Activated CD8-positive, alpha-beta memory T cell treated with anti-CD3 and anti-CD28 coated beads, Interleukin-2, amount 10 ng/mL, durations not matched to agents 7 days and 5 days (primary cell): ENCODE results near the gene GUCA2B. TPM values are rescaled to one million over a fixed set of nuclear protein-coding genes. Genes with fewer than 3 reads are reported as not detected.

Experiments used
- ATAC-seq: fragments of 150-1000 bp; cut with Tn5 transposase; one replicate; pipeline ENCODE4 v1.10.0; 2021; ENCODE audit warnings: moderate library complexity
- CTCF ChIA-PET: fragments of 350-600 bp; sonication (Branson Sonifier 250); formaldehyde crosslinking; loops from one replicate; lab custom pipeline; 2021; ENCODE audit warnings: antibody characterized with exemption; lab: Charles Lee
- DNase-seq: peaks from one replicate; pipeline ENCODE4 v3.0.0-alpha.2; 2020
- H3K27ac Mint-ChIP-seq: one replicate; pipeline ENCODE4 v1.8.0; 2021; ENCODE audit warnings: mild to moderate bottlenecking, mixed read lengths
- H3K27me3 Mint-ChIP-seq: one replicate; pipeline ENCODE4 v1.8.0; 2021; ENCODE audit warnings: mixed read lengths
- H3K36me3 Mint-ChIP-seq: one replicate; pipeline ENCODE4 v1.8.0; 2021; ENCODE audit warnings: mild to moderate bottlenecking, mixed read lengths
- H3K4me1 Mint-ChIP-seq: one replicate; pipeline ENCODE4 v1.8.0; 2021; ENCODE audit warnings: mixed read lengths
- H3K4me3 Mint-ChIP-seq: one replicate; pipeline ENCODE4 v1.8.0; 2021; ENCODE audit warnings: mild to moderate bottlenecking, moderate library complexity, mixed read lengths
- H3K9me3 Mint-ChIP-seq: one replicate; pipeline ENCODE4 v1.8.0; 2022; ENCODE audit warnings: low read depth, mixed read lengths
- total RNA-seq, 2 experiments: library from RNA; stranded (reverse); gene quantifications; one replicate each; pipeline ENCODE4 v1.2.3, GENCODE V29; 2021

Gene GUCA2B
- total RNA-seq, 2 experiments from 2014 or later = not detected

- no peak overlapping the region for H3K27ac Mint-ChIP-seq
- no peaks in the 10 kb centered on the region for H3K9me3 Mint-ChIP-seq
- CTCF ChIA-PET = no interaction called here
- no peak overlapping the region for H3K4me3 Mint-ChIP-seq
- H3K36me3 Mint-ChIP-seq = no peaks in the 10 kb centered on the region
- ATAC-seq (no peak), DNase-seq (no peak)
- H3K27me3 Mint-ChIP-seq = peaks cover 15% of the 10 kb centered on the region
- H3K4me1 Mint-ChIP-seq = peaks cover 7% of the 10 kb centered on the region
These were observed 7.2 kb upstream of the GUCA2B start for GRCh38 chr1:42145764-42146625.

GRCh38 chr1:42146626-42147320 lies 6.4 kb upstream of the GUCA2B start:
- Mint-ChIP-seq H3K27me3 (peaks cover 15% of the 10 kb centered on the region), H3K27ac (no peak overlapping the region), H3K4me3 (no peak overlapping the region), H3K4me1 (peaks cover 7% of the 10 kb centered on the region), H3K9me3 (no peaks in the 10 kb centered on the region), H3K36me3 (no peaks in the 10 kb centered on the region)
- ATAC-seq (peak; percentile 82), DNase-seq (peak; percentile 78)
- CTCF ChIA-PET = interaction anchor here (0.9 to 1.7 kb wide), 4 partner anchors 9 to 28 kb away, joined by 3 to 14 read pairs (median 4); no protein-coding TSS in a partner anchor

GRCh38 chr1:42148166-42148565 lies 5.0 kb upstream of the GUCA2B start:
- H3K4me1 Mint-ChIP-seq = peaks cover 5% of the 10 kb centered on the region
- H3K9me3 Mint-ChIP-seq = no peaks in the 10 kb centered on the region
- H3K4me3 Mint-ChIP-seq = no peak overlapping the region
- DNase-seq = no peak
- CTCF ChIA-PET = interaction anchor here (0.5 to 1.7 kb wide), 4 partner anchors 8 to 25 kb away, joined by 3 to 14 read pairs (median 4); no protein-coding TSS in a partner anchor
- no peak overlapping the region for H3K27ac Mint-ChIP-seq
- no peaks in the 10 kb centered on the region for H3K36me3 Mint-ChIP-seq
- ATAC-seq = no peak
- H3K27me3 Mint-ChIP-seq = peaks cover 15% of the 10 kb centered on the region

GRCh38 chr1:42150651-42151050 lies 2.6 kb upstream of the GUCA2B start:
- Mint-ChIP-seq H3K4me1 (no peaks in the 10 kb centered on the region), H3K27me3 (peaks cover 5% of the 10 kb centered on the region), H3K4me3 (no peak overlapping the region), H3K36me3 (no peaks in the 10 kb centered on the region), H3K9me3 (no peaks in the 10 kb centered on the region), H3K27ac (no peak overlapping the region)
- ATAC-seq = no peak
- DNase-seq = no peak
- CTCF ChIA-PET = no interaction called here

GRCh38 chr1:42152119-42152518 lies 1.1 kb upstream of the GUCA2B start:
- CTCF ChIA-PET = interaction anchor here (1.0 kb wide), 1 partner anchor 21 kb away, joined by 3 read pairs; no protein-coding TSS in a partner anchor
- no peaks in the 10 kb centered on the region for H3K9me3 Mint-ChIP-seq
- DNase-seq (no peak), ATAC-seq (no peak)
- H3K27me3 Mint-ChIP-seq = peaks cover 5% of the 10 kb centered on the region
- no peak overlapping the region for H3K27ac Mint-ChIP-seq
- H3K4me3 Mint-ChIP-seq = no peak overlapping the region
- no peaks in the 10 kb centered on the region for H3K36me3 Mint-ChIP-seq
- no peaks in the 10 kb centered on the region for H3K4me1 Mint-ChIP-seq

- DNase-seq (no peak), ATAC-seq (no peak)
- H3K4me1 Mint-ChIP-seq = peaks cover 7% of the 10 kb centered on the region
- H3K27me3 Mint-ChIP-seq = peaks cover 5% of the 10 kb centered on the region
- CTCF ChIA-PET = no interaction called here
- no peak overlapping the region for H3K4me3 Mint-ChIP-seq
- H3K9me3 Mint-ChIP-seq = no peaks in the 10 kb centered on the region
- no peak overlapping the region for H3K27ac Mint-ChIP-seq
- H3K36me3 Mint-ChIP-seq = no peaks in the 10 kb centered on the region
These were observed 414 bp downstream of the GUCA2B start for GRCh38 chr1:42153624-42154023.

- Mint-ChIP-seq H3K36me3 (no peaks in the 10 kb centered on the region), H3K4me3 (no peak overlapping the region), H3K4me1 (peaks cover 7% of the 10 kb centered on the region), H3K9me3 (no peaks in the 10 kb centered on the region), H3K27me3 (peaks cover 9% of the 10 kb centered on the region), H3K27ac (no peak overlapping the region)
- DNase-seq (no peak), ATAC-seq (no peak)
- CTCF ChIA-PET = interaction anchor here (0.5 to 2.0 kb wide), 2 partner anchors 19 to 156 kb away, joined by 4 to 6 read pairs; no protein-coding TSS in a partner anchor
These were observed 1.5 kb downstream of the GUCA2B start for GRCh38 chr1:42154685-42155084.

- Mint-ChIP-seq H3K4me3 (no peak overlapping the region), H3K27ac (no peak overlapping the region), H3K36me3 (no peaks in the 10 kb centered on the region), H3K9me3 (peaks cover 2% of the 10 kb centered on the region), H3K4me1 (peaks cover 7% of the 10 kb centered on the region), H3K27me3 (peaks cover 9% of the 10 kb centered on the region)
- no peak for DNase-seq
- ATAC-seq = no peak
- CTCF ChIA-PET = interaction anchor here (1.2 to 2.0 kb wide), 2 partner anchors 8 to 18 kb away, joined by 4 to 6 read pairs; no protein-coding TSS in a partner anchor
These were observed 2.2 kb downstream of the GUCA2B start for GRCh38 chr1:42155362-42155761.

GRCh38 chr1:42157667-42158066 lies 4.5 kb downstream of the GUCA2B start:
- DNase-seq (no peak), ATAC-seq (peak; percentile 42)
- Mint-ChIP-seq H3K27ac (no peak overlapping the region), H3K27me3 (peaks cover 12% of the 10 kb centered on the region), H3K36me3 (peaks cover 2% of the 10 kb centered on the region), H3K9me3 (peaks cover 6% of the 10 kb centered on the region), H3K4me1 (peaks cover 12% of the 10 kb centered on the region), H3K4me3 (no peak overlapping the region)
- CTCF ChIA-PET = interaction anchor here (0.9 to 1.5 kb wide), 2 partner anchors 10 to 15 kb away, joined by 3 to 6 read pairs; no protein-coding TSS in a partner anchor

GRCh38 chr1:42158189-42158588 lies 5.0 kb downstream of the GUCA2B start:
- Mint-ChIP-seq H3K27ac (no peak overlapping the region), H3K4me3 (no peak overlapping the region), H3K36me3 (peaks cover 2% of the 10 kb centered on the region), H3K27me3 (peaks cover 12% of the 10 kb centered on the region), H3K9me3 (peaks cover 6% of the 10 kb centered on the region), H3K4me1 (peaks cover 12% of the 10 kb centered on the region)
- CTCF ChIA-PET = interaction anchor here (1.5 kb wide), 1 partner anchor 15 kb away, joined by 6 read pairs; no protein-coding TSS in a partner anchor
- ATAC-seq = no peak
- DNase-seq = no peak

- Mint-ChIP-seq H3K4me1 (peaks cover 12% of the 10 kb centered on the region), H3K36me3 (peaks cover 2% of the 10 kb centered on the region), H3K9me3 (peaks cover 6% of the 10 kb centered on the region), H3K27me3 (peaks cover 12% of the 10 kb centered on the region), H3K27ac (no peak overlapping the region), H3K4me3 (no peak overlapping the region)
- no peak for ATAC-seq
- CTCF ChIA-PET = interaction anchor here (4.1 kb wide), 1 partner anchor 12 kb away, joined by 24 read pairs; no protein-coding TSS in a partner anchor
- DNase-seq = no peak
These were observed 9.0 kb downstream of the GUCA2B start for GRCh38 chr1:42162181-42162580.

- H3K27ac Mint-ChIP-seq = no peak overlapping the region
- peaks cover 2% of the 10 kb centered on the region for H3K36me3 Mint-ChIP-seq
- H3K4me3 Mint-ChIP-seq = no peak overlapping the region
- H3K27me3 Mint-ChIP-seq = peaks cover 12% of the 10 kb centered on the region
- DNase-seq = no peak
- no peak for ATAC-seq
- peaks cover 5% of the 10 kb centered on the region for H3K4me1 Mint-ChIP-seq
- CTCF ChIA-PET = interaction anchor here (4.1 kb wide), 1 partner anchor 11 kb away, joined by 24 read pairs; no protein-coding TSS in a partner anchor
- H3K9me3 Mint-ChIP-seq = peaks cover 6% of the 10 kb centered on the region
These were observed 9.9 kb downstream of the GUCA2B start for GRCh38 chr1:42163114-42163513.
